ENCODE results near the gene GABRA4.

DNA sequence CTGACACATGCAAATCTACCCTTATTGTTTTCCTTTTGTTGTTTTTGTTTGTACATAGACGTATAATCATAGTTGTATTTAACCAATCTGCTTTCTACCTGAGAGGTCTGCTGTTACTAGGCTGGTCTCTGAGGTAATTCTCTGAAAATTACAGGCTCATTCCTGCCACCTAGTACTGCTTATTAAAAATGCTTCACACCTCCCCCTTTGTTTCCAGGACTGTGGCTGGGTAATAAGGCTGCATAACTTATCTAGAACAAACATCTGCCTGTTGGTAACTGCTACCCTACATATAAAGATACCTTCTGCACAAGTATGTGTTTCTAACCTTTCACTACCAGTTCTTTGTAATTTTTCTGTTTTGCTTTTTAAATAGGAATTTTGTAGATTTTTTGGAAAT is 118.6 kb downstream of the GABRA4 start:
- TF ChIP-seq, protein P1, sequence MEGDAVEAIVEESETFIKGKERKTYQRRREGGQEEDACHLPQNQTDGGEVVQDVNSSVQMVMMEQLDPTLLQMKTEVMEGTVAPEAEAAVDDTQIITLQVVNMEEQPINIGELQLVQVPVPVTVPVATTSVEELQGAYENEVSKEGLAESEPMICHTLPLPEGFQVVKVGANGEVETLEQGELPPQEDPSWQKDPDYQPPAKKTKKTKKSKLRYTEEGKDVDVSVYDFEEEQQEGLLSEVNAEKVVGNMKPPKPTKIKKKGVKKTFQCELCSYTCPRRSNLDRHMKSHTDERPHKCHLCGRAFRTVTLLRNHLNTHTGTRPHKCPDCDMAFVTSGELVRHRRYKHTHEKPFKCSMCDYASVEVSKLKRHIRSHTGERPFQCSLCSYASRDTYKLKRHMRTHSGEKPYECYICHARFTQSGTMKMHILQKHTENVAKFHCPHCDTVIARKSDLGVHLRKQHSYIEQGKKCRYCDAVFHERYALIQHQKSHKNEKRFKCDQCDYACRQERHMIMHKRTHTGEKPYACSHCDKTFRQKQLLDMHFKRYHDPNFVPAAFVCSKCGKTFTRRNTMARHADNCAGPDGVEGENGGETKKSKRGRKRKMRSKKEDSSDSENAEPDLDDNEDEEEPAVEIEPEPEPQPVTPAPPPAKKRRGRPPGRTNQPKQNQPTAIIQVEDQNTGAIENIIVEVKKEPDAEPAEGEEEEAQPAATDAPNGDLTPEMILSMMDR (IDR thresholded peaks at IDR 0.05; ENCODE audit: low read depth, low read length) = no peak
- TF ChIP-seq POLR2A (IDR thresholded peaks at IDR 0.05; ENCODE audit: extremely low read depth, insufficient read length) = no peak
- TF ChIP-seq MYC (IDR thresholded peaks at IDR 0.05; ENCODE audit: low read depth, low read length) = no peak

All from NB4 (cell line).